Stimulated activated naive CD4-positive, alpha-beta T cell (primary cell): ENCODE measurements around the gene ARHGAP29.
"Not testable (repeated sequence)": the region's sequence is repeated elsewhere in the genome, so short reads cannot be mapped to it uniquely, and the experiment has no call there.

ENCODE experiments used
- DNase-seq, 6 experiments: peaks; one replicate each; lab custom pipeline; 2025; lab: John Stamatoyannopoulos, UW

Gene ARHGAP29

DNA sequence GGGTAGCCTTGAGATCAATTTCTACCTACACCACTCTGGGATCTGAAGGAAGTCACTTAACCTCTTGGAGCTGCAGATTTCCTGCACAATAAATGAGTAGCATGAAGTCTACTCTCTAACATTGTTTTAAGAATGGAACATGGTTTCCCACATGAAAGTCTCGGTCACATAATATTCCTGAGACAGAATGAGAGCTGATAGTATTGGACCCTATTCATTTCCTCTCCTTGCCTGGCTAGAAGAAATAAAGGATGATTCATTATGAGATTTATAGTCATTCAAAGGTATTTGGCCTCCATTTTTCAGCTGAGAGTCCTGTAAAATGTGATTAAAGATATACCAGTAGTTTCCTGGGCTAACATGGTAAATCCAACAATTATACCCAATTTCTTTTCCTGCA is 56.7 kb downstream of the ARHGAP29 start:
- no peak for DNase-seq

GRCh38 chr1:94178901-94179300 is 58.5 kb downstream of the ARHGAP29 start:
- DNase-seq, result no peak

- DNase-seq, result no peak
These were observed 68.3 kb downstream of the ARHGAP29 start for GRCh38 chr1:94169126-94169525.

DNA sequence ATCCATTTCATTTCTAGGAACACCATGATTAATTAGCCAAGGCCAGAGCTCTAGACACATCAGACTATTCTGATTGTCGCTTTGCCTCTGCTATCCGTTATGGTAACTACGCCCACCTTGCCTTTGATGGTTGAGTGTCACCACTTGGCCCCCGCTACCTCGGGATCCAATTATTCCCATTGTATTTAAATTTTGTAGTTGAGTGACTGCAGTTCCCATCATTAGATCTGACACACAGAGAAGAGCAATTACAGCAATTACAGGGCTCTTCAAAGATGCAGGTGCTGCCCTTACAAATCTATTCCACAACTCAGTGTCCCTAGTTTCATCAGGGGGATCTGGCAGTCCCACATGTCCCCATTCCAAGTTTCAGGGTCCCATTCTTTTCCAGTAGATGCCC is 71.5 kb downstream of the ARHGAP29 start:
- DNase-seq, result no peak

DNA sequence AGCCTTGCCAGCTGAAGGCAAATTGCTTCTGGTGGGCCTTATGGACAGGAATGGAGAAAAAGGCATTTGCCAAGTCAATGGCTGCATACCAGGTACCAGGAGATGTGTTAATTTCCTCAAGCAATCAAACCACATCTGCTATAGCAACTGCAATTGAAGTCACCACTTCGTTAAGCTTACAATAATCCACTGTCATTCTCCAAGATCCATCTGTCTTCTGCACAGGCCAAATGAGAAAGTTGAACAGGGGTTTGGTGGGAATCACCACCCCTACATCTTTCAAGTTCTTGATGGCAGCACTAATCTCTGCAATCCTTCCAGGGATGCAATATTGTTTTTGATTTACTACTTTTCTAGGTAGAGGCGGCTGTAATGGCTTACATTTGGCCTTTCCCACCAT is 72.5 kb downstream of the ARHGAP29 start:
- DNase-seq, result not testable (repeated sequence)

DNA sequence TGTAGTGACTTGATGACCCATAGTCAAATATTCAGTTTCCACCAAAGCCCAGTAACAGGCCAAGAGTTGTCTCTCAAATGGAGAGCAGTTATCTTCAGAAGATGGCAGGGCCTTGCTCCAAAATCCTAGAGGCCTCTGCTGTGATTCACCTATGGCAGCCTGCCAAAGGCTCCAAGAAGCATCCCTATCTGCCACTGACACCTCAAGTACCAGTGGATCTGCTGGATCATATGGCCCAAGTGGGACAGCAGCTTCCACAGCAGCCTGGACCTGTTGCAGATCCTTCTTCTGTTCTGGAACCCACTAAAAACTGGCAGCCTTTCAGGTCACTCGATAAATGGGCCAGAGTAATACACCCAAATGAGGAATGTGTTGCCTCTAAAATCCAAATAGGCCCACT is 73.3 kb downstream of the ARHGAP29 start:
- DNase-seq, result not testable (repeated sequence)

DNA sequence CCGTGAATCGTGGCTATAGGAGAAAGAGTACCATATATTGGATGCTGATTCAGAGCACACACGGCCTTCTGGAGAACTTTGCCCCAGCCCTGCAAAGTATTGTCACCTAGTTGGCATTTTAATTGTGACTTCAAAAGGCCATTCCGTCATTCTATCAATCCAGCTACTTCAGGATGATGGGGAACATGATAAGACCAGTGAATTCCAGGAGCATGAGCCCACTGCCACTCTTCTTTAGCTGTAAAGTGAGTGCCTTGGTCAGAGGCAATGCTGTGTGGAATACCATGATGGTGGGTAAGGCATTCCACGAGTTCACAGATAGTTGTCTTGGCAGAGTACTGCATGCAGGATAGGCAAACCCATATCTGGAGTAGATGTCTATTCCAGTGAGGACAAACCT is 74.1 kb downstream of the ARHGAP29 start:
- DNase-seq, result not testable (repeated sequence)

DNA sequence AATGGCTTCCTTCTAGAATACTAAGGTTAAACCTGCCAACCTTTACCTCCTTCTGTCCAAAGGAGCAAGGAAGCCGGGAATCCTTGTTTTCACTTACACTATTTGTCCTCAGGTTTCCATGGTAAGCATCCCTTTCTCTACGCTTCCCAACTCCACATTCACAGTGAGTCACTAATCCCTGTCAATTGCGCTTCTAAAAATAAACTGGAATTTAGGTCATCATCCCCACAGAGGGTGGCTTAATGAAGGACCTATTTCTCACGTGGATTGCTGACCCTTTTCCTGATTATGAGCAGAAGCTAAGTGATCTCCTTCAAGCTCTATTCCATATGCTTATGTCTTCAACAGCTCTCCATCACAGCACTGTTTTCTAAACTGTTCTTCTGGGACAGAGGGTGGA is 76.6 kb downstream of the ARHGAP29 start:
- no peak for DNase-seq

DNA sequence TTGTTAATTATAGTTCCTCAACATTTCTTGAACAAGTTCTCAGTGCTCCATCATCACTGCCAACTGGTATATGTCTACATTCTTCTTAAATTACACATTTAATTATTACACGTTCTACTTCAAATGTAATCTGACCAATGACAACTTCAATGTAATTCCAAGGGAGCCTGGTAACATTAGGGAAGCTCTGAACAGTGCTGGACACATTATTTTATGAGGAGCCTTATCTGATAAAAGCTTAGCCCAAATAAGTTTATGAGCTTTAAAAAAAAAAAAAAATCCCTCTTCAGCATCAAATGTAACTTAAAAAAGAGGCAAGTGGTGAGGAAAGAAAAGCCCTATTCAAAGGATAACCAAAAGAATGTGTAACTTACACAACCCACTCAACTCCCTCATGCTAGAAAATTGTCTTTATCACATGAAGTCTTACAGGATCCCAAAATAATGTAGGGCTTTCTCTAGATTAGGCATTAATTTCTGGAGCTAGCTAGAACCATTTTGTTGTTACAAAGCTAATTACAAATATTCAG is 81.2 kb downstream of the ARHGAP29 start:
- no peak for DNase-seq

- DNase-seq, result no peak
These were observed 82.4 kb downstream of the ARHGAP29 start for GRCh38 chr1:94154989-94155388.

DNA sequence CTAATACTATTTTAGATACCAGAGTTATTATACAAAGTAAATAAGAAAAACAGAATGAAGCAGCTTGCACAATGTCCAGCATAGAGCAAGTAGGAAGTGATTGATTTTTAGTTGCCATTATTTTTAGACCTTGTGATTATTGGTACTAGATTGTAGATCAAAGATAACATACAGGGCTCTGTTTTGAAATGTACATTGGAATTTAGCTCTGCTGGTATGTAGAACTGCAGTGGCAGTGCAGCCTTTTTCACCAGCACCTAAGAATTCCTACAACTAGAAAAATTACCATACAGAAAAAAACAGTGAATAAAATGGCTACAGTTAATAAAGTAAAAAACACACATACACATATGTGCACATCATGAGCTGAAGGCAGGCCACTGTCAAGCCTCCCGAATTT is 84.3 kb downstream of the ARHGAP29 start:
- DNase-seq, result no peak

DNA sequence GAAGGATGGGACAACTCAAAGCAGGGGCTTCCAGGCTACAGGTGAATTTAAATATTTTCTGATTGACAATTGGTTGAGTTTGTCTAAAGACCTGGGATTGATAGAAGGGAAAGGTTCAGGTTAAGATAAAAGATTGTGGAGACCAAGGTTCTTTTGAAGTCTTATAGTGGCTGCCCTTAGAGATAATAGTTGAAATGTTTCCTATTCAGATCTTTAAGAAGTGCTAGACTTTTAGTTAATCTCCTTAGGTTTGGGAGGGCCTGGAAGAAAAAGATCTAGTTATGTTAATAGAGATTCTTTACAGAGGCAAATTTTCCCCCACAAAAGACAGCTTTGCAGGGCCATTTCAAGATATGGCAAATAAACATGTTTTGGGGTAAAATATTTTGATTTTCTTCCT is 88.2 kb downstream of the ARHGAP29 start:
- DNase-seq, result not testable (repeated sequence)

- no peak for DNase-seq
These were observed 91.1 kb downstream of the ARHGAP29 start for GRCh38 chr1:94146273-94146672.

GRCh38 chr1:94144836-94145235 is 92.5 kb downstream of the ARHGAP29 start:
- no peak for DNase-seq

GRCh38 chr1:94143809-94144176 is 93.6 kb downstream of the ARHGAP29 start:
- DNase-seq, result no peak

GRCh38 chr1:94143173-94143808 is 94.1 kb downstream of the ARHGAP29 start:
- DNase-seq, result no peak

DNA sequence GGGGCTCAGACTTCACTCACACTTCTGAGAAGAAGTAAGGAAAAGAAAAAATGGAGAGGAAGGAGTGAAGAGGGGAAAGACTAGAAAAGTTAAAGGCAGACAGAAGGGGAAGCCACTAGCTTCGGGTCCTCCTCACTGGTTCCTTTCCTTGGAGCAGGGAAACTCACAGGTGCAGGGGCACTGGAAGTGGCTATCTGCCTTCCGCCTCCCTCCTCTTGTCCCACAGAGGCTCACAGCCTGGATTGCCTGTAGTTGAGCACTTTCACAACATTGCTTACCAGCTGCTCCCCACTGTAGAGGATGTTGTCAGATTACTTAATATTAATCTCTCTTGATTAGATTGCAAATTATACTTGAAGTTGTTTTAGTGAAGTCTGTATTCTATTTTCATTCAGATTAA is 94.8 kb downstream of the ARHGAP29 start:
- DNase-seq, result no peak

DNA sequence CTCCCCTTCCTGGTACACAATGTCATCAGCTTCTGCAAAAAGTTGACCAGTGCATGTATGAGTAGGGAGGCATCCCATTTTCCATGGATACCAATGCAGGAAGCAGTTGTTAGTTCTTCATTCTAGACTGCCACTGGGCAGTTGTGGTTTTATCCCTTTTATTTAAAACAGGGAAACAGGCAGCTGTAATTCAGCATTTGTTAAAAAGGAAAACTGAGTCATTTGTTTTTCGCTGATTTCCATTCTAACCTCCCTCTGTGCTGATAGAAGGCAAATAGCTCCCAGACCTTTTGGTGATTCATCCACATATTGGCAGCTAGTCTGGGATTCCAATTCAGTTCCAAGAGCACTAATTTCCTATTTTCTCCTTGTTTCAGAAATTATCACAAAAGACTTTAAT is 95.4 kb downstream of the ARHGAP29 start:
- no peak for DNase-seq

DNA sequence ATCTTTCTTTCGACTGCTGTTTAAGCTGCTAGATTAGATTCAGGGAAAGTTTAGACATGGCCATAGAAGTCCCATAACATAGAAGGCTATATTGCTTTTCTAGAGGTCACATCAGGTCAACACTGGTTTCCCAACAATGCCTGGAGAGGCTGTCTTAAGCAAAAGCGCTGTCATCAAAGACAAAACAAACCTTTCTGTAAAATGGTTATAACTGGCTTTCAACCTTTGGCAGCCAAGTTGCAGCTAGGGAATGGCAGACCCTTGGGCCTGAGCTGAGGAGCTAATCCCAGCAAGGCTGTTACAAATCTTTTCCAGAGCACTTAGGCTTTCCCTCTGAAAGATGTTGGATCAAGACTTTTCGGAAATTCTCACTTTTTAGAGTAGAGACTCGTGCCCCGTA is 105.3 kb downstream of the ARHGAP29 start:
- DNase-seq, result no peak

GRCh38 chr1:94130851-94131595 is 106.4 kb downstream of the ARHGAP29 start:
- no peak for DNase-seq

GRCh38 chr1:94126651-94127050 is 110.7 kb downstream of the ARHGAP29 start:
- no peak for DNase-seq

GRCh38 chr1:94125551-94126514 is 111.6 kb downstream of the ARHGAP29 start:
- no peak for DNase-seq
